ENCODE measurements around the gene UQCRC1. TPM values are rescaled to one million over a fixed set of nuclear protein-coding genes. Genes with fewer than 3 reads are reported as not detected.

The UQCRC1 gene
- total RNA-seq, 1 donor from 2014 or later, result 165 TPM

- Mint-ChIP-seq H3K4me3 (ENCODE audit: unreplicated experiment) (peak overlapping the region; percentile 93), H3K27ac (ENCODE audit: unreplicated experiment) (no peak overlapping the region), H3K36me3 (ENCODE audit: low read depth, unreplicated experiment) (peaks cover 27% of the 10 kb centered on the region), H3K9me3 (ENCODE audit: unreplicated experiment) (no peaks in the 10 kb centered on the region), H3K27me3 (ENCODE audit: unreplicated experiment) (peaks cover 15% of the 10 kb centered on the region), H3K4me1 (ENCODE audit: unreplicated experiment) (peaks cover 29% of the 10 kb centered on the region)
- DNase-seq (ENCODE audit: low spot score), result no peak
- TF ChIP-seq CTCF (IDR thresholded peaks at IDR 0.05; ENCODE audit: unreplicated experiment), result no peak
Observed at GRCh38 chr3:48633743-48634142, 24.3 kb upstream of the UQCRC1 start.

- H3K36me3 Mint-ChIP-seq (ENCODE audit: low read depth, unreplicated experiment), result peaks cover 24% of the 10 kb centered on the region
- no peak for TF ChIP-seq CTCF (IDR thresholded peaks at IDR 0.05; ENCODE audit: unreplicated experiment)
- no peak overlapping the region for H3K4me3 Mint-ChIP-seq (ENCODE audit: unreplicated experiment)
- no peak for DNase-seq (ENCODE audit: low spot score)
- peaks cover 15% of the 10 kb centered on the region for H3K27me3 Mint-ChIP-seq (ENCODE audit: unreplicated experiment)
- no peaks in the 10 kb centered on the region for H3K9me3 Mint-ChIP-seq (ENCODE audit: unreplicated experiment)
- no peak overlapping the region for H3K27ac Mint-ChIP-seq (ENCODE audit: unreplicated experiment)
- peaks cover 28% of the 10 kb centered on the region for H3K4me1 Mint-ChIP-seq (ENCODE audit: unreplicated experiment)
Observed at GRCh38 chr3:48633256-48633655, 23.8 kb upstream of the UQCRC1 start.

- Mint-ChIP-seq H3K27ac (ENCODE audit: unreplicated experiment) (no peak overlapping the region), H3K36me3 (ENCODE audit: low read depth, unreplicated experiment) (peaks cover 32% of the 10 kb centered on the region), H3K4me3 (ENCODE audit: unreplicated experiment) (no peak overlapping the region), H3K4me1 (ENCODE audit: unreplicated experiment) (peaks cover 13% of the 10 kb centered on the region), H3K9me3 (ENCODE audit: unreplicated experiment) (no peaks in the 10 kb centered on the region), H3K27me3 (ENCODE audit: unreplicated experiment) (peaks cover 14% of the 10 kb centered on the region)
- no peak for DNase-seq (ENCODE audit: low spot score)
- no peak for TF ChIP-seq CTCF (IDR thresholded peaks at IDR 0.05; ENCODE audit: unreplicated experiment)
Observed at GRCh38 chr3:48631516-48632448, 22.3 kb upstream of the UQCRC1 start.

GRCh38 chr3:48630833-48631232 is 21.4 kb upstream of the UQCRC1 start:
- TF ChIP-seq CTCF (IDR thresholded peaks at IDR 0.05; ENCODE audit: unreplicated experiment), result no peak
- Mint-ChIP-seq H3K36me3 (ENCODE audit: low read depth, unreplicated experiment) (peaks cover 39% of the 10 kb centered on the region), H3K4me1 (ENCODE audit: unreplicated experiment) (peaks cover 6% of the 10 kb centered on the region), H3K9me3 (ENCODE audit: unreplicated experiment) (no peaks in the 10 kb centered on the region), H3K27me3 (ENCODE audit: unreplicated experiment) (peaks cover 11% of the 10 kb centered on the region), H3K27ac (ENCODE audit: unreplicated experiment) (no peak overlapping the region), H3K4me3 (ENCODE audit: unreplicated experiment) (no peak overlapping the region)
- DNase-seq (ENCODE audit: low spot score), result no peak

GRCh38 chr3:48630407-48630806 is 21.0 kb upstream of the UQCRC1 start:
- no peak overlapping the region for H3K4me3 Mint-ChIP-seq (ENCODE audit: unreplicated experiment)
- no peak for DNase-seq (ENCODE audit: low spot score)
- peaks cover 16% of the 10 kb centered on the region for H3K27me3 Mint-ChIP-seq (ENCODE audit: unreplicated experiment)
- peaks cover 39% of the 10 kb centered on the region for H3K36me3 Mint-ChIP-seq (ENCODE audit: low read depth, unreplicated experiment)
- peaks cover 6% of the 10 kb centered on the region for H3K4me1 Mint-ChIP-seq (ENCODE audit: unreplicated experiment)
- no peak for TF ChIP-seq CTCF (IDR thresholded peaks at IDR 0.05; ENCODE audit: unreplicated experiment)
- no peaks in the 10 kb centered on the region for H3K9me3 Mint-ChIP-seq (ENCODE audit: unreplicated experiment)
- no peak overlapping the region for H3K27ac Mint-ChIP-seq (ENCODE audit: unreplicated experiment)

Measured in endothelial cell (in vitro differentiated cells).